CD4-positive, alpha-beta T cell treated with Interleukin-4 for 1 hour (primary cell): ENCODE measurements around the gene VGLL4.
A peak's percentile ranks its signal among the peaks of the same experiment; 100 is the strongest.
"Not testable (repeated sequence)": the region's sequence is repeated elsewhere in the genome, so short reads cannot be mapped to it uniquely, and the experiment has no call there.

Experiments used
- DNase-seq, 2 donors: peaks; one replicate each; pipeline ENCODE4 v3.0.0-alpha.2; 2020 to 2022

The VGLL4 gene

GRCh38 chr3:11582191-11582968 lies 61.3 kb downstream of the VGLL4 start:
- DNase-seq = no peak

- DNase-seq = no peak
Measured at GRCh38 chr3:11581237-11582190, 62.2 kb downstream of the VGLL4 start.

- no peak for DNase-seq
Measured at GRCh38 chr3:11580645-11581044, 63.1 kb downstream of the VGLL4 start.

GRCh38 chr3:11578169-11578568 lies 65.5 kb downstream of the VGLL4 start:
- DNase-seq = no peak

GRCh38 chr3:11576453-11576852 lies 67.3 kb downstream of the VGLL4 start:
- no peak for DNase-seq

GRCh38 chr3:11575677-11576076 lies 68.0 kb downstream of the VGLL4 start:
- no peak for DNase-seq

- no peak for DNase-seq
Measured at GRCh38 chr3:11574981-11575669, 68.6 kb downstream of the VGLL4 start.

GRCh38 chr3:11572660-11573059 lies 71.1 kb downstream of the VGLL4 start:
- DNase-seq = not testable (repeated sequence)

- peak in 1 of 2 donors; percentile 51 for DNase-seq
Measured at GRCh38 chr3:11570789-11571495, 72.8 kb downstream of the VGLL4 start.

- no peak for DNase-seq
Measured at GRCh38 chr3:11570251-11570650, 73.5 kb downstream of the VGLL4 start.

- DNase-seq = no peak
Measured at GRCh38 chr3:11569156-11569741, 74.5 kb downstream of the VGLL4 start.

GRCh38 chr3:11568503-11569155 lies 75.1 kb downstream of the VGLL4 start:
- no peak for DNase-seq

GRCh38 chr3:11567516-11568467 lies 75.9 kb downstream of the VGLL4 start:
- DNase-seq = no peak

GRCh38 chr3:11566916-11567315 lies 76.8 kb downstream of the VGLL4 start:
- no peak for DNase-seq

GRCh38 chr3:11566478-11566877 lies 77.2 kb downstream of the VGLL4 start:
- no peak for DNase-seq

- DNase-seq = no peak
Measured at GRCh38 chr3:11565932-11566331, 77.8 kb downstream of the VGLL4 start.

GRCh38 chr3:11565492-11565891 lies 78.2 kb downstream of the VGLL4 start:
- no peak for DNase-seq

- no peak for DNase-seq
Measured at GRCh38 chr3:11565072-11565471, 78.6 kb downstream of the VGLL4 start.

GRCh38 chr3:11564577-11565001 lies 79.1 kb downstream of the VGLL4 start:
- no peak for DNase-seq

- no peak for DNase-seq
Measured at GRCh38 chr3:11563865-11564185, 79.9 kb downstream of the VGLL4 start.
